ENCODE measurements around the gene ELAVL1. TPM values are rescaled to one million over a fixed set of nuclear protein-coding genes. Genes with fewer than 3 reads are reported as not detected.
"Not testable (repeated sequence)": the region's sequence is repeated elsewhere in the genome, so short reads cannot be mapped to it uniquely, and the experiment has no call there.

ELAVL1 gene
- total RNA-seq, 1 donor from 2014 or later = 43.7 TPM

DNA sequence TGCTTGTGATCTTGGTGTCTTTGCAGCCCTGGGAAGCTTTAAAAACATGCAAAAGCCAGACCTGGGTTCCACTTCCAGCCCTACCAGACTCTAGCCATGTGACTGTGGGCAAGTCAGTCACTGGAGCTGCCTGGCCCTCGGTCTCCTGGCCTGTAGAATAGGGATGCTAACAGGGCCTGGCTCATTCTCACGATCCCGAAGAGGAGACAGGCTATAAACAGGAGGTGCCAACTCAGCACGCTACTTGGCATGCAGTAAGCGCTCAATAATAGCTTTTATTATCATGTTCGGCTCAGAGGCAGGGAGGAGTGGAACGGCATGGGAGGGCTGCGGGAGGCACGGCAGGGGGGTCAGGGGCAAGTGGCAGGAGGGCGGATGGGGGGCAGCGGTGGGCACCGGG lies 81.2 kb downstream of the ELAVL1 start:
- no peak for DNase-seq (ENCODE audit: low read depth)

- no peak for DNase-seq (ENCODE audit: low read depth)
These were observed 81.9 kb downstream of the ELAVL1 start for GRCh38 chr19:7923295-7924191.

DNA sequence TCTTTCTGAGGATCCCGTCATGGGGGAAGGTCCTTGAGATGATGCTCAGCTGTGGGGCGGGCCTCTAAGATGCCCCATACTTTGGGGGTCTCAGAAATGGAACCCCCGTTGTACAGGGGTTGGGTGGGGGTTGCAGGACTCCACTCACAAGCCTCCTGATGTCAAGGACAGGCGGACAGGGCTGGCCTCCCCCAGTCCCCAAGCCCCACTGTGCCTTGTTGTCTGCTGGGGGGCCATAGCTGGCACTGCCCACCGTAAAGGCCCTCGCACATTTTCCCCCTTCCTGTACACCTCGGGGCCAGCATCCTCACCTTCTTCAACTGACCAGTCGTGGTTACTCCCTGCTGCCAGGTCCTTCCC lies 82.6 kb downstream of the ELAVL1 start:
- no peak for DNase-seq (ENCODE audit: low read depth)

- no peak for DNase-seq (ENCODE audit: low read depth)
These were observed 83.2 kb downstream of the ELAVL1 start for GRCh38 chr19:7921967-7922835.

DNA sequence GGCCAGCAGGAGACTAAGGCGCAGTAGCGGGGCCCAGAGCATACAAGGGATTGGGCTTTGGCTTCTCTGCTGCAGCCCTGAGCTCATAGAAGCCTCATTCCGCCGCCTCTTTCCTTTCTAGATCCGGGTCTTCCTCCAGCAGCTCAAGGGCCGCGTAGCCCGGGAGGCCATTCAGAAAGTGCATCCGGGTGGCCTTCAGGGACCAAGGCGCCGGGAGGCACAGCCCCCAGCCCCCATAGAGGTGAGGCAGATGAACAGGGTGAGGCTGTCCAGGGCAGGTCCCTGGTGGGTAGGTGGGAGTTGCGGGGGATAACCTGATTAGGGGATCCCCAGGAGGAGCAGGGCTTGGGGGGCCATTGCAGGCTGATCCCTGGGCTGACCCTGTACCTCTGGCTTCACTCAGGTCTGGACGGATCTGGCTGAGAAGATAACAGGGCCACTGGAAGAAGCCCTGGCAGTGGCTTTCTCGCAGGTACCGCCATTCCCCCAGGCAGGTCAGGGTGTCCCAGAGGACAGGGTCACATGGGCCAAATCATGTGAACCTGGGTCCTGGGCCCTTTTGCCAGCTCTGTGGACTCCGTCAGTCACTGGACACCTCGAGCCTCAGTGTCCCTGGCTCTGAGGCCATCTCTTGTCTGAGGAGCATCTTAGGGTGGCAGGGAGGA lies 84.0 kb downstream of the ELAVL1 start:
- DNase-seq (ENCODE audit: low read depth) = no peak

- peak; percentile 96 for DNase-seq (ENCODE audit: low read depth)
These were observed 84.7 kb downstream of the ELAVL1 start for GRCh38 chr19:7920519-7921301.

DNA sequence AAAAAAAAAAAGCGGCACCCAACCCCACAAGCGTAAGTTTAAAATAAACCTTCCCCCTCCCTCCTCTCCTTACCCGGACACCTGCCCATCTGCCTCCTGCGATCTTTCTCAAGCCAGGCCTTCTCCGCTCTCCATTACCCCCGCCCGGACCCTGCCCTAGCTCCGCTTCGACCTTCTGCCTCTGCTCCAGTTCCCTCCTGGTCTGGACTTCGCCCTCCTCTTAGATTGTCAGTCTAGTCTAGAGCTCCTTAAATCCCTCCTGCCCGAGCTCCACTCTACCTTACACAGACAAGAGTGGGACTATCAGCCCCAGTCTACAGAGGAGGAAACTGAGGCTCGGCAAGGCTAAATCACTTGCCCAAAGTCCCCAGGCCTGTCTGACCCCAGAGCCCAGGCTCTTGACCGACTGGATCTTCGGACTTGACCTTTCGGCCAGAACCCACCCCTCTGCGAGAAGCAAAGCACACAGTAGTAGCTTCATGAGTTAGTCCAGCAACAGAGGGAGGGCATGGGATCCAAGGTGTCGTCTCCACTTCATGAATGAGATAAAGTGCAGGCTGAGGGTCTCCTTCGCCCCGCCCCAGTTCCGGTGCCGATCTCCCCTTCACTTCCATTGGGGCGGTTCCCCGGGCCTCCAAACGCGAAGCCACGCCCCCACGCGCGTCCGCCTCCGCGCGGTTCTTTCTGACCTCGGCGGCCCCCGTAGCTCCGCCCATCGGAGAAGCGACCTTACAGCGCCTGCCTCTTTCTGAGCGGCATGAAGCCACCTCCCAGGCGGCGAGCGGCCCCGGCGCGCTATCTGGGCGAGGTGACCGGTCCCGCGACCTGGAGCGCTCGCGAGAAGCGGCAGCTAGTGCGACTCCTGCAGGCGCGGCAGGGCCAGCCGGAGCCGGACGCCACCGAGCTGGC lies 85.6 kb downstream of the ELAVL1 start, which contains the start of gene SNAPC2:
Gene SNAPC2, plus strand, starts transcription at position 729 of the 909 bp plus-strand sequence. Its CDS starts 29 bp downstream, at position 758.
- DNase-seq (ENCODE audit: low read depth) = peak; percentile 95

- DNase-seq (ENCODE audit: low read depth) = no peak
These were observed 86.6 kb downstream of the ELAVL1 start for GRCh38 chr19:7918615-7919421.

DNA sequence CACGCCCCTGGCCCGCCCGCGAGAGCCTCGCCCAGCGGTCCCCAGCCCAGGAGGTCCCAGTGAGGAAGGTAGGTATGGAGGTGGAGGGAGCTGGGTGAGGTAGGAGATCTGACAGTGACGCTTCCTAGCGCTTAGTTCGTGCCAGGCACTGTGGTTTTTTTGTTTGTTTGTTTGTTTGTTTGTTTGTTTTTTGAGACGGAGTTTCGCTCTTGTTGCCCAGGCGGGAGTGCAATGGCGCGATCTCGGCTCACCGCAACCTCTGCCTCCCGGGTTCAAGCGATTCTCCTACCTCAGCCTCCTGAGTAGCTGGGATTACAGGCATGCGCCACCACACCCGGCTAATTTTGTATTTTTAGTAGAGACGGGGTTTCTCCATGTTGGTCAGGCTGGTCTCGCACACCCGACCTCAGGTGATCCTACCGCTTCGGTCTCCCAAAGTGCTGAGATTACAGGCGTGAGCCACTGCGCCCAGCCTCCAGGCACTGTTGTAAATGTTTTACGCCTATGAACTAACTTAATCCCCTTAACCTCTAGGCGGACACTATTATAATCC lies 87.3 kb downstream of the ELAVL1 start:
- not testable (repeated sequence) for DNase-seq (ENCODE audit: low read depth)

- DNase-seq (ENCODE audit: low read depth) = peak; percentile 51
These were observed 88.0 kb downstream of the ELAVL1 start for GRCh38 chr19:7917267-7918061.

GRCh38 chr19:7916955-7917266 lies 88.5 kb downstream of the ELAVL1 start:
- DNase-seq (ENCODE audit: low read depth) = no peak

DNA sequence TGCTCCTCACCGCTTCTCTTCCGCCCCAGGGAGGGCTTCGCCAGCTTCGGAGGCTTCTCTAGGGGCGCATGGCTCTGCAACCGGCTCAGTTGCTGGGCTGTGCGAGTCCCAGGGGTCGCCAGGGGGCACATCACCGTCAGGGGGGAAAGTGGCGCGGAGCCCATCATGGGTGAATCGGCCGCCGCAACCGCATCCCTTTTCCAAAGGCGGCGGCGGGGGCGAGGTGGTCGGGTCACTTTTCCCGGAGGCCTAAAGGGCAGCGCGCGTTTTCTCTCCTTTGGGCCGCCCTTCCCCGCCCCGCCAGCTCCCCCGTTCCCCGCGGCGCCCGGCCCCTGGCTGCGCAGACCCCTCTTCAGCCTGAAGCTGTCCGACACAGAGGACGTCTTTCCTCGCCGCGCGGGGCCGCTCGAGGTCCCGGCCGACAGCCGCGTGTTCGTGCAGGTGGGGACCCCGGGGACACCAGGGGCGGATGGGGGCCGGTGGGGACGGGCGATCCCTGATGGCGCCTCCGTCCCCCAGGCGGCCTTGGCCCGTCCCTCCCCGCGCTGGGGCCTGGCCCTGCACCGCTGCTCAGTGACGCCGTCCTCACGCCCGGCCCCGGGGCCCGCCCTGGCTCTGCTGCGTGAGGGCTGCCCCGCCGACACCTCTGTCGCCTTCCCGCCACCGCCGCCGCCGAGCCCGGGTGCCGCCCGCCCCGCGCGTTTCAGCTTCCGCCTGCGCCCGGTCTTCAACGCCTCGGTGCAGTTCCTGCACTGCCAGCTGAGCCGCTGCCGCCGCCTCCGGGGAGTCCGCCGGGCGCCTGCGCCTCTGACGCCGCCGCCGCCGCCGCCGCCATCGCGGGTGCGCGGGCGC lies 89.1 kb downstream of the ELAVL1 start:
- peak; percentile 11 for DNase-seq (ENCODE audit: low read depth)

GRCh38 chr19:7915250-7916102 lies 90.0 kb downstream of the ELAVL1 start:
- no peak for DNase-seq (ENCODE audit: low read depth)

DNA sequence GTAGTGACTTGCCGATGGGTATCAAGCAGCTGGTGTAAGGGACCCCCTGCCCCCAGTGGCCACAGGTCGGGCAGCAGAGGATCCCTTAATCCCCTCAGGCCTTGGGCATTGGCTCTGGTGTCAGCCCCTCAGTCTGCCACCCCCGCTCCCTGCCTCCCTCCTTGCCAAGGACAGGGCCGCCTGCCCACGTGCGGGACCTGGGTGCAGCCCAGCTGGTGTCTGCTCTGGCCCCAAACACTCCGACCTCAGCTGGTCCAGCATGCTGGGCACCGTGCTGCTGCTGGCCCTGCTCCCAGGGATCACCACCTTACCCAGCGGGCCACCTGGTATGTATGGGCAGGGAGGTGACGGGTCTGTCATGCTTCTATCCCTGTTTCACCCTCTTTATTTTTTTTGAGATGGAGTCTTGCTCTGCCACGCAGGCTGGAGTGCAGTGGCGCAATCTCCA lies 90.8 kb downstream of the ELAVL1 start, which contains the start of gene TGFBR3L:
Gene TGFBR3L, plus strand, starts transcription at position 233 of the 448 bp plus-strand sequence.
- DNase-seq (ENCODE audit: low read depth) = no peak

DNA sequence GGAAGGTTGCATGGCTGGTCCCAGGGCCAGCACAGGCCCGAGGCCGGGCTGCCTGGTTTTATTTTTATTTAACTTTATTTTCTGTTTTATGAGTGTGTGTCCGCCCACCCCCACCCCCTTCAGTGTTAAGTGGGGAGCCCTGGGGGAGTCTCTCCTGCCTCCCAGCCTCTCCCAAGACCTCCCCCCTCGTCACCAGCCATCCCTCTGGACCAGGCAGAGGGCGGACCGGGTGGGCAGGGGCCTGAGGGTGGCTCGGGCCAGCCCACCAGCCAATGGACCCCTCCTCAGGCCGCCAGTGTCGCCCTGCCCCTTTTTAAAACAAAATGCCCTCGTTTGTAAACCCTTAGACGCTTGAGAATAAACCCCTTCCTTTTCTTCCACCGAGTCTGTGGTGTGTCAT lies 91.3 kb downstream of the ELAVL1 start:
- DNase-seq (ENCODE audit: low read depth) = no peak

DNA sequence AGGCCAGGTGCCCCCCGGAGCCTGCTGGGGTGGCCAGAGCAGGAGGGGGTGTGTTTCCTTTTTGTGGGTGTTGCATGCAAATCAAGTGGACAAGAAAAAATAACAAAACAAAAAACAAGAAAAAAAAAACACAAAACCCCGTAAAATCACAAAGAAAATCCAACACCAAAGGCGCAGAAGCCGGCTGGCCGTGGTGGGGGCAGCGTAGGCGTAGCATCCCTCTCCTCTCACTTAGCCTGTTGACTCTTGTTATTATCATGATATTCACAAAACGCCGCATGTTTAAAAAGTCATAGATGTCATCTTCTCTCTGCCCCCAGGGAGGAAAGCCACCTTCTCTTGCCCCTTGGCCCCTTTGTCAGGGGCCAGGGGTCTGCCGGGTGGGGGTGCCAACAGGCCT lies 91.8 kb downstream of the ELAVL1 start:
- no peak for DNase-seq (ENCODE audit: low read depth)
